ENCODE measurements around the gene KANK4.

- no peak for TF ChIP-seq CTCF (IDR thresholded peaks at IDR 0.05 in 4 of 5, conservative IDR thresholded peaks at IDR 0.05 in 1 of 5)
- TF ChIP-seq POLR2A (IDR thresholded peaks at IDR 0.05), result no peak
Observed at GRCh38 chr1:62312698-62313097, 6.5 kb downstream of the KANK4 start.

Measured in gastrocnemius medialis (tissue), 4 donors.